ENCODE results near the gene ADAM10.

DNA sequence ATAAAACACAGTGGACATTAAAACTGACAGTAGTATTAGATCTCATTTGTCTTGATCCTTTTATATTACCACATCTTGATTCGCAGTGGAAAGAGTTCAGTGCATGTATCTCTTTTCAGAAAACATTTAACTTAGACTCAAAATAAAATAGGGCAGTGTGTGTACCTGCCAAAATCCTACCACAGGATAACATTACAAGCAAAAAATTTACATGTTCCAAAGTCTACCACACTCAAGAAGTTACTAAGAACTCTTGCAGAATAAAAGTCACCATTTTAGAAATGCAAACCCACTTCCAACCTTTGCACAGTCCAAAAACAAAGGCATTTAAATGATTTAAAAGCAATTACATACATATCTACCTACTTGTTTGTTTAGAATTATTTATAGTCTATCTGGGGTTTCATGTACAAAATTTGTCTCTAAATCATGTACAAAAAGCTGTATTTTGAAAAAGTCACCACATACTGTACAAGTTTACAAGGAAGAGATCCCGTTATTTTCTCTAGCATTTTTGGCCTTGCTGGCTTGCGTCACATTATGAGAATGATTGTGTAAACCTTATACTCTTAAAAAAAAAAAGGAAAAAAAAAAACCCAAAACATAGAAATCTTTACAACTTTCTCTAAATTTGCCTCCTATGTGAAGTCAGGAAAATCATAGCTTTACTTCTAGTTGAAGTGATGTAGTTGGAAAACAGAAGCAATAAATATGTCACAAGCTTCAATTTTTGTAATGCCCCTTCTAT, 153.8 kb downstream of the ADAM10 start:
- TF ChIP-seq POLR2A (IDR thresholded peaks at IDR 0.05; ENCODE audit: control extremely low read depth in 1 of 2, low read depth in 2 of 2, low read length in 2 of 2) (no peak), KDM5A (IDR thresholded peaks at IDR 0.05; ENCODE audit: low read length) (no peak), GABPA (IDR thresholded peaks at IDR 0.05; ENCODE audit: borderline replicate concordance, insufficient read depth, low read length) (no peak), TCF12 (IDR thresholded peaks at IDR 0.05; ENCODE audit: low read depth, low read length) (no peak), EZH2 (IDR thresholded peaks at IDR 0.05; ENCODE audit: low read depth, low read length, severe bottlenecking) (no peak), JUND (IDR thresholded peaks at IDR 0.05; ENCODE audit: low read length) (no peak), FOSL1 (IDR thresholded peaks at IDR 0.05; ENCODE audit: insufficient read depth, low read depth, low read length) (no peak), ASH2L (IDR thresholded peaks at IDR 0.05; ENCODE audit: low read length) (no peak)
- TF ChIP-seq, protein P1, sequence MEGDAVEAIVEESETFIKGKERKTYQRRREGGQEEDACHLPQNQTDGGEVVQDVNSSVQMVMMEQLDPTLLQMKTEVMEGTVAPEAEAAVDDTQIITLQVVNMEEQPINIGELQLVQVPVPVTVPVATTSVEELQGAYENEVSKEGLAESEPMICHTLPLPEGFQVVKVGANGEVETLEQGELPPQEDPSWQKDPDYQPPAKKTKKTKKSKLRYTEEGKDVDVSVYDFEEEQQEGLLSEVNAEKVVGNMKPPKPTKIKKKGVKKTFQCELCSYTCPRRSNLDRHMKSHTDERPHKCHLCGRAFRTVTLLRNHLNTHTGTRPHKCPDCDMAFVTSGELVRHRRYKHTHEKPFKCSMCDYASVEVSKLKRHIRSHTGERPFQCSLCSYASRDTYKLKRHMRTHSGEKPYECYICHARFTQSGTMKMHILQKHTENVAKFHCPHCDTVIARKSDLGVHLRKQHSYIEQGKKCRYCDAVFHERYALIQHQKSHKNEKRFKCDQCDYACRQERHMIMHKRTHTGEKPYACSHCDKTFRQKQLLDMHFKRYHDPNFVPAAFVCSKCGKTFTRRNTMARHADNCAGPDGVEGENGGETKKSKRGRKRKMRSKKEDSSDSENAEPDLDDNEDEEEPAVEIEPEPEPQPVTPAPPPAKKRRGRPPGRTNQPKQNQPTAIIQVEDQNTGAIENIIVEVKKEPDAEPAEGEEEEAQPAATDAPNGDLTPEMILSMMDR (IDR thresholded peaks at IDR 0.05; ENCODE audit: control extremely low read depth in 1 of 3, insufficient read depth in 1 of 3, low read depth in 1 of 3, low read length in 3 of 3), result no peak
- TF ChIP-seq, protein P2, sequence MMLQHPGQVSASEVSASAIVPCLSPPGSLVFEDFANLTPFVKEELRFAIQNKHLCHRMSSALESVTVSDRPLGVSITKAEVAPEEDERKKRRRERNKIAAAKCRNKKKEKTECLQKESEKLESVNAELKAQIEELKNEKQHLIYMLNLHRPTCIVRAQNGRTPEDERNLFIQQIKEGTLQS (IDR thresholded peaks at IDR 0.05; ENCODE audit: insufficient read depth, low read depth, low read length), result no peak

Measured in H1 (cell line).